Adrenal gland (tissue), 5 donors: ENCODE measurements around the gene DOCK1.

Experiments used
- POLR2A ChIP-seq, 2 donors: fragments of 450-650 bp; IDR thresholded peaks; one replicate each; pipeline ENCODE4 v1.6.1; 2017; ENCODE audit warnings: antibody characterized with exemption in 2 of 2, mild to moderate bottlenecking in 2 of 2, moderate library complexity in 1 of 2
- TF ChIP-seq, protein P1 (sequence below), 6 experiments: fragments of 450-650 bp in 4 of 6; fragments of 200-600 bp in 2 of 6; sonication (generic) in 1 of 6; IDR thresholded peaks; 1 replicate in 5 of 6; 2 replicates in 1 of 6; pipeline versions ENCODE4 v1.5.1 to v1.8.0; 2016 to 2021; ENCODE audit warnings: antibody characterized with exemption in 6 of 6, mild to moderate bottlenecking in 2 of 6, moderate library complexity in 1 of 6
- donor health status: DM: no; HTN: no; CAD: no.

DNA sequence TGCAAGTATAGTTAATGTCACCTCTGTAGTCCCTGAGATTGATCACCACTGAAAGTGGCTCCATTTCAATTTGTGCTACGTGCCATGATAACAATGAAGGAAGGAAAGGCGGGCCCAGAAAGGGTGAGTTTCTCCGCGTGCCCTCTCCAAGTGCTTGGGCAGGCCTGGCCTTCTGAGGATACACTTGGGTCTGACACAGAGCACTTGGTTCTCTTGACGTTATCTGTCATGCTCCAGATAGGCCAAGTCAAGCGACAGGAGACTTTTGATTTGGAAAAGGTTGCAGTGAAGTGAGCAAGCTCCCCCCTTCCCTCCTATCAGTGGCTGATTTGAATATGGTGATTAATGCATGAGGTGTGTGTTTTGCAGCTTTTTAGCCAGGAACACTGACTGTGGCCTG lies 452.0 kb downstream of the DOCK1 start:
- TF ChIP-seq, protein P1, sequence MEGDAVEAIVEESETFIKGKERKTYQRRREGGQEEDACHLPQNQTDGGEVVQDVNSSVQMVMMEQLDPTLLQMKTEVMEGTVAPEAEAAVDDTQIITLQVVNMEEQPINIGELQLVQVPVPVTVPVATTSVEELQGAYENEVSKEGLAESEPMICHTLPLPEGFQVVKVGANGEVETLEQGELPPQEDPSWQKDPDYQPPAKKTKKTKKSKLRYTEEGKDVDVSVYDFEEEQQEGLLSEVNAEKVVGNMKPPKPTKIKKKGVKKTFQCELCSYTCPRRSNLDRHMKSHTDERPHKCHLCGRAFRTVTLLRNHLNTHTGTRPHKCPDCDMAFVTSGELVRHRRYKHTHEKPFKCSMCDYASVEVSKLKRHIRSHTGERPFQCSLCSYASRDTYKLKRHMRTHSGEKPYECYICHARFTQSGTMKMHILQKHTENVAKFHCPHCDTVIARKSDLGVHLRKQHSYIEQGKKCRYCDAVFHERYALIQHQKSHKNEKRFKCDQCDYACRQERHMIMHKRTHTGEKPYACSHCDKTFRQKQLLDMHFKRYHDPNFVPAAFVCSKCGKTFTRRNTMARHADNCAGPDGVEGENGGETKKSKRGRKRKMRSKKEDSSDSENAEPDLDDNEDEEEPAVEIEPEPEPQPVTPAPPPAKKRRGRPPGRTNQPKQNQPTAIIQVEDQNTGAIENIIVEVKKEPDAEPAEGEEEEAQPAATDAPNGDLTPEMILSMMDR (IDR thresholded peaks at IDR 0.05) = no peak
- no peak for TF ChIP-seq POLR2A (IDR thresholded peaks at IDR 0.05)
